ENCODE measurements around the gene RCN2.

The RCN2 gene

GRCh38 chr15:76976141-76976540, 44.6 kb downstream of the RCN2 start:
- no peak for TF ChIP-seq CTCF (IDR thresholded peaks at IDR 0.05; ENCODE audit: insufficient read depth, missing control alignments)
- DNase-seq (ENCODE audit: insufficient read length, low spot score) (no peak), FAIRE-seq (no peak)

GRCh38 chr15:76976572-76977270, 45.2 kb downstream of the RCN2 start:
- DNase-seq (ENCODE audit: insufficient read length, low spot score) (no peak), FAIRE-seq (no peak)
- TF ChIP-seq CTCF (IDR thresholded peaks at IDR 0.05; ENCODE audit: insufficient read depth, missing control alignments) = no peak

- no peak for TF ChIP-seq CTCF (IDR thresholded peaks at IDR 0.05; ENCODE audit: insufficient read depth, missing control alignments)
- FAIRE-seq (no peak), DNase-seq (ENCODE audit: insufficient read length, low spot score) (no peak)
These were observed 47.2 kb downstream of the RCN2 start for GRCh38 chr15:76978522-76979330.

GRCh38 chr15:76979331-76979925, 47.9 kb downstream of the RCN2 start:
- no peak for TF ChIP-seq CTCF (IDR thresholded peaks at IDR 0.05; ENCODE audit: insufficient read depth, missing control alignments)
- FAIRE-seq = no peak
- no peak for DNase-seq (ENCODE audit: insufficient read length, low spot score)

GRCh38 chr15:76979996-76980520, 48.5 kb downstream of the RCN2 start:
- no peak for FAIRE-seq
- no peak for TF ChIP-seq CTCF (IDR thresholded peaks at IDR 0.05; ENCODE audit: insufficient read depth, missing control alignments)
- DNase-seq (ENCODE audit: insufficient read length, low spot score) = no peak

- FAIRE-seq = no peak
- no peak for DNase-seq (ENCODE audit: insufficient read length, low spot score)
- TF ChIP-seq CTCF (IDR thresholded peaks at IDR 0.05; ENCODE audit: insufficient read depth, missing control alignments) = no peak
These were observed 50.8 kb downstream of the RCN2 start for GRCh38 chr15:76982356-76982755.

Measured in D721Med (cell line).